AG08395 (cell line): ENCODE data around the gene JOSD2.

Experiments used
- DNase-seq: peaks from one replicate; pipeline ENCODE4 v3.0.0; 2012; ENCODE audit warnings: mixed read lengths, low spot score

Gene JOSD2, protein sequence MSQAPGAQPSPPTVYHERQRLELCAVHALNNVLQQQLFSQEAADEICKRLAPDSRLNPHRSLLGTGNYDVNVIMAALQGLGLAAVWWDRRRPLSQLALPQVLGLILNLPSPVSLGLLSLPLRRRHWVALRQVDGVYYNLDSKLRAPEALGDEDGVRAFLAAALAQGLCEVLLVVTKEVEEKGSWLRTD

DNA sequence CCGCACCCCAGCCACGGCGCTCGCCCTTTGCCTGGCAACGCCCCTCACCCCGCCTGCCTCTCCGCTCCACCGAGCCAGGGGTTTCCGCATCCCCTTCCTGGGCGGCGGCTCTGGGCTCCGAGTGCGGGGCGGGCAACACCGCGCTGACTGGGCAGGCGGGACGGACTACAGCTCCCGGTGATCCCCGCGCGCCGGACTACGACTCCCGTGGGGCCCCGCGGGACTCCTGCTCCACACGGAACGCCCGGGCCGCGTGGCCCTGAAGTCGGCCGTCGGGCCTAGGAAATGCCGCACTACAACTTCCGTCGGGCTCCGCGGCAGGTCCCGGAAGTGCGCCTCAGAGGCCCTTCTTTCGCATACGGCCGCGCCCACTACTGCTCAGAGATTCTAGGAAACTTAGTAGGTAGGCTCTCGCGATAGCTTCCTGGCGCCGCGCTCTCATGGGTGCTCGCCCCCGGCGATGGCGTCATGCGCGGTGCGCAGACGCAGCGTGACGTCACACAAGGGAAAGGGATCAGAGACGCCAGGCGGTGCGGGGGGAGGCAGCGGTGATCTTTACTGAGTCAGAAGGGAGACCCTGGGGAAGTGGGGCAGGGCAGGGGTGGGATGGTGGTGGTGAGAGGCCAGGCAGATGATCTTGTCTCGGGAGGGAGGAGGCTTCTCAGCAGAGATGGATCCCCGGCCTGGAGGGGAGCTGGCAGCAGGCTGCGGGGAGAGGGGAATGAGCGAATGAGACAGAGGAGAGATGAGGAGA lies at the start of gene JOSD2:
Gene JOSD2 (minus strand): TSS at position 123 of the 754 bp plus-strand sequence. CDS start 760 bp downstream, outside the sequence.
- DNase-seq, result peak; percentile 98

DNA sequence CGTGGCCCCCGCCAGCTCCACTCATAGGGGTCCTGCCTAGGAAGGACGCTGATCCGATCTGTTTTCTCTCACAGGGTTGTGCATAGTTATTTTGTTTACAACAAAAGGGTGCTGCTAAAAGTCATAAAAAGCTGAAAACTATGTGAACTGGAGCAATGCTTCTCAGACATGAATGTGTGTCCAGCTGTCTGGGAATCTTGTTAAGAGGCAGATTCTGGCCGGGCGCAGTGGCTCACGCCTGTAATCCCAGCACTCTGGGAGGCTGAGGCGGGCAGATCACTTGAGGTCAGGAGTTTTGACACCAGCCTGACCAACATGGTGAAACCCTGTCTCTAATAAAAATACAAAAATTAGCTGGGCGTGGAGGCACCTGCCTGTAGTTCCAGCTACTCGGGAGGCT lies 48.6 kb upstream of the JOSD2 start:
- DNase-seq, result no peak

DNA sequence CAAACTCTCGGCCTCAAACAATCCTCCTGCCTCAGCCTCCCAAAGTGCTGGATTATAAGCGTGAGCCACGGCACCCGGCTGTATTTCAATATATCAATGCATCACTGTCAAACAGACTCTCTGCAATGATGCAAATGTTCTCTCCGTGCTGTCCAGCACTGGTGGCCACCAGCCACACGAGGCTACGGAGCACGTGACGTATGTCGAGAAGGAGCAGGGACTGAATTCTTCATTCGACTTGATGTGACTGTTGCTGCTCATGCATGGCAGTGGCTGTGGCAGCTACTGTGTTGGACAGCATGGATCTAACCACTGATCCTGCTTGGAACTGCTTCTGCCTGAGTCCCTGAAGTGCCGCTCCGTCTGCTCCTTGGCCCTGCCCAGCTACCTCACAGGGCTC lies 47.5 kb upstream of the JOSD2 start:
- DNase-seq, result no peak

DNA sequence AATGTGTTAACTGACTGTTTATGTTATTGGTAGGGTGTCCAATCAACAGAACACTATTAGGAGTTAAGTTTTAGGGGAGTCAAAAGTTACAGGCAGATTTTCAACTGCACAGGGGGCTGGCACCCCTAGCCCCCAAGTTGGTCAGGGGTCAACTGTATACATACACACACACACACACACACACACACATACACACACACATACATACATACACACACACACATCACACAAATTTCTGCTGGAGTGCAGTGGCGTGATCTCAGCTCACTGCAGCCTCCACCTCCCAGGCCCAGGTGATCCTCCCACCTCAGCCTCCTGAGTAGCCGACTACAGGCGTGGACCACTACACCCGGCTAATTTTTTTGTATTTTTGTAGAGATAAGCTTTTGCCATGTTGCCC lies 47.0 kb upstream of the JOSD2 start:
- no peak for DNase-seq

DNA sequence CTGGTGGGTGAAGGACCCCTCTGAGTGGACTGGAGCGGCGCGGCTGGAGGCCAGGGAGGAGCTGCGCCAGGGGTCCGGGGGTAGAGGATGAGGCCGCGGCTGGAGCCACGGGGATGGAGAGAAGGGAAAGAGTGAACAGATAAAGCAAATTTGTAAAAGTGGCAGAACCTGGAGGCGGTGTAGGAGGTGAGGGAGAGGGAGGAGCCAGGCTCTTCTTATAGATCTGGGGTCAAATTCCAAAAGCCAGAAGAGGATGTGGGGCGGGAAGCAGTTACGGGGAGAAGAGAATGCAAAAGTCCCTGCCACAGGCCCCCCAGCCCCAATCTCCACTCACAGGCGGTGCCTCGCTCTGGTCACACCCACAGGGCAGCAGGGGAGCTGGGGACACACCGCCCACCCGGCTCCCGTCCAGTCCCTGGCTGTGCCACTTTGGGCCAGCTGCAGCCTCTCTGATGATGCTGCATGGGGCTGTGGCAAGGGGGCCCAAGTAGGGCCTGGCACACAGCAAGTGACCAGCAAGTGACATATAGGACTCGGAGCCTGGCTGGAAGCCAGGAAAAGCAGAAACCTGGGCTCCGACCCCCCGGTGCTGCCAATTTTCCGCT lies 46.1 kb upstream of the JOSD2 start:
- no peak for DNase-seq

DNA sequence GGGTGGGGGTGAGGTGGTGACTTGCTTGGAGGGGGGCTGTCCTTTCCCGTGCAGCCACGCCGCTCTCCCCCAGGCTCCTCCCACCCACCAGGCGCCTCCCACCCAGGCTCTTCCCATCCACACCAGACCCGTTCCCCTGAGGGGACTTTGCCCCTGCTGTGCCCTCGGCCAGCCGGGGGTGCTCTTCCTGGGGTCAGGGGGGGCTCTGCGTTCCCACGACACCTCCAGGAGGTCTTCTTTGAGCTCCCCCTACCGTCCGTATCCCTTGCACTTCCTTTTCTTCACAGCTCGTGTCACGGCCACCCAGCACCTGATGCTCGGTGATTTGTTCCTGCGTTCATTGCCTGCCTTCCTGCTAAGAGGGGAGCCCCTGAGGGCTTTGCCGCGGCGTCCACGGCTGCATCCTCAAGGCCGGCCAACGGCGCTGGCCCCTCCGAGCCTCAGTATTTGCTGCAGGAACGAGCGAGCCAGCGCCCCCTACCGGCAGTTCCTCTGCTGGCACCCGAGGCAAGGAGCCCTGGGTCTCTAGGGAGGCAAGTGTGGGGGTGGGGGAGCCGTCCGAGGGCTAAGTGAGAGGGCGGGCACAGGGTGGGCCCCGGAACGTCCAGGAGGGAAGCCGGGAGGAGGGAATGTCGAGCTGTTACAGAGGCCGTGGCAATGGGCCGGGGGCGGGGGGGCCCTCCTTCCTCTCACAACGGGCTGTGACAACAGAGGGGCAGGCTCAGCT lies 45.5 kb upstream of the JOSD2 start:
- peak; percentile 78 for DNase-seq

DNA sequence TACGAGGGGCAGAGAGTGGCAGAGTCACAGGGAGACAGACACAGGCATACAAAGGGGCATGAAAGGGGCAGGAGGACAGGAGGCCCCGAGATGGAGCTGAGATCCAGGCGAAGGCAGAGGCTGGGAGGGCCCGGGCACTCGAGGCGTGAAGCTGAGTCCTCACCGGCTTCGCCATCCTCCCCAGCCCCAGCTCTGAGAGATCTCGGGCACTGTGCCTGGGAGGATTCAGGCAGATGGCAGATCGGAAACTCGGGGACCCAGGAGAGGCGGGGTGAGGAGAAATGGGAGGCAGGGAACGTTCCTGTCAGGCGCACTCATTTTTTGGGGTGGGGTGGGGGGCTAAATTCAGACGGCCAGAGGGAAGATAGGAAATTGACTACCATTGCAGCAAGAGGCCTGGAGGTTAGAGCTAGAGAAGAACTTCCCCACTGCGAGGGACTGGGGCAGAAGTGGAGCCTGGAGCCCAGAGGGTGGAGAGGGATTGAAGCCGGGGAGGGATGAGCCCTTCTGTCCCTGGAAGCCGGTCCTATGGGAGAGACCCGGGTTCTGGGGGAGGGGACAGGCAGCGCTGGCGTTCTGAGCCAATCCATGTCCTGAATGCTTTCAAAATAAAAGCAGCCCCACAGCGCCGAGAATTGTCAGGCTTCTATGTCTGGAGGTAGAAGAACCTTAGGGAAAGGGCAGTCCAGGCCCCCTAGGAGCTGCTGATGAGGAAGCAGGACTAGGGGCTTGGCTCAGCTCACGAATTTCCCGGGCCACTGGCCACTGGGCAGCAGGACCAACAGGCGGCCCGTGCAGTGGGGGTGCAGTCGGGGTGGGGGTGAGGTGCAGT lies 44.7 kb upstream of the JOSD2 start:
- DNase-seq, result no peak

DNA sequence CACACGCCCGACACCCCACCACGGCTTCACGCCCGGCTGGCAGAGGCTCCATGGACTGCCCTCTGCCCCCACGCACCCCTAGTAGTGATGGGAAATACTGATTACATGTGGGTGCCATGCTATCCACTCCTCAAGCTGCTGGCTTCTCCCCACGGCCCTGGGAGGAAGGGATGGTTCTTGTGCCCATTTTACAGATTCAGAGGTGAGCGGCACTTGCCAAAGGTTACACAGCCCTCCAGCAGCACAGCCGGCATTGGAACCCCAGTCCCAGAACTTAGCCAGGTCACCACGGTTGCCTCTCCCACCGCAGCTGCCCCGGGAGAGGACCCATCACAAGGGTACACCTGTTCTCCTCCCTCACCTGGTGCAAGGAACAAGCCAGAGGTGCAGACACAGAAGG lies 44.0 kb upstream of the JOSD2 start:
- no peak for DNase-seq

DNA sequence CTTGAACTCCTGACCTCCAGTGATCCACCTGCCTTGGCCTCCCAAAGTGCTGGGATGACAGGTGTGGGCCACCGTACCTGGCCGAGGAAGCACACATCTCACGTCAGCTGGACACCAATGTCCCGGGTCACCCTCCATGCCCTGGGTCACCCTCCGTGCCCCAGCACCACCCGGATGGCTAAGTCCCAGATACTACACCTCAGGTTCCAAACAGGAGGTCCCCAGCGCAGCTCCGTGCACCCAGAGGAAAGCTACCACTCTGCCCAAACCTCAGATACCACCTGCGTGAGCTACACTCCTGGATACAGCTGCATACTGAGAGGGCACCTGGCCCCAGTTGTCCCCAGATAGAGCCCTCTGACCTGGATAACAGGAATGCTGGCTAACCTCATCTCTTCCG lies 43.2 kb upstream of the JOSD2 start:
- DNase-seq, result no peak

DNA sequence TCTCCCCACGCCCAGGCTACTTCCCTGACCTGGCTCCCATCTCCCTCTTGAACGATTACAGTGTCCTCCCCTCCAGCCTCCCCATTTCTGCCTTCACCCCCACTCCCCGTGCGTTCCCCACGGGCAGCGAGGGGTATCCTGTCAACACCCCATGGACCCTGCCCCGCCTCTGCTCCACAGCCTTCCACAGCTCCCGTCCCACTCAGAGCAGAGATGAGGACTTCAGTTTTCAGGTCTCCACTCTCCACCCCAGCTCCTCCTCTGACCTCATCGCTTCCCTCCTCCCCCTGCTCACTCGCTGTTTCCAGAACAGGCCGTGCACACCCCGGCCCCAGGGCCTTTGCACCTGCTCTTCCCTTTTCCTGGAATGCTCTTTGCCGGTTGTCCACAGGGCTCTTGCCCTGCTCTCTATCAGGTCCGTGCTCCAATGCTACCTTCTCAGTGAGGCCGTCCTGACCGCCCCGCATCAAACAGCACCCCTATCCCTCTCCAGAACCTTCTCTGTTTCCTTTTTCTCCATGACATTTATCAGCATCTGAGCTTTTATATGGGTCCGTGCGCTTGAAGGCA lies 42.2 kb upstream of the JOSD2 start:
- no peak for DNase-seq

DNA sequence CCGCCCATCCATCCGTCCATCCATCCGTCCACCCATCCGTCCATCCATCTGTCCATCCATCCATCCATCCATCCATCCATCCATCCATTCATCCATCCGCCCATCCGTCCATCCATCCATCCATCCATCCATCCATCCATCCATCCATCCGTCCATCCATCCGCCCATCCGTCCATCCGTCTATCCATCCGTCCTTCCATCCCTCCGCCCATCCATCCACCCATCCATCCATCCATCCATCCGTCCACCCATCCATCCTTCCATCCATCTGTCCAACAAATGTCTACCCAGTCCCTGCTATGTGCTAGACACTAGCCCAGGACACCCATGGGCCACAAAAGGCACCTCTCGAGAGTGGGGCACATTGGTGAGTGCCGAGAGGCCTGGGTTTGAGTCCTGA lies 41.5 kb upstream of the JOSD2 start:
- DNase-seq, result no peak

DNA sequence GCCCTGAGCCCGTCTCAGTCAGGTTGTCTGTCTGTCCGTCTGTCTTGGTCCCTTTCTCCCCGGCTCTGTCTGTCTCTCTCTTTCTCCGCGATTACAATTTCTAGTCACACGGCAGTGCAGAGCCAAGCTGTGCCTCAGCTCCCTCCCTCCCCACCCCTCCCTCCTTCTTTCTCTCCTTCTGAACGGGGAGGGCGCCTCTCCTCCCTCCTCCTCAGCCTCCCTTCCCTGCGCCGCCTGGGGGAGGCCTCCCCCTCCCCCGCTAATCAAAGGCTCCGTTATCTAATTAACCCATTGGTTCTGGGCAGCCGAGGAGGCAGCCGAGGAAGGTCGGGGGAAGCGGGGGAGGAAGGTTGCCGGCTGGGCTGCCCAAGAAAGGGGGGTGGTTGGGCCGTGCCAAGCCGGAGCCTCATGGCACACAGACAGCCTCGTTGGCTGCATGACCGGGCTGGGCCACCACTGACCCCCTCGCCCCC lies 40.8 kb upstream of the JOSD2 start:
- no peak for DNase-seq

DNA sequence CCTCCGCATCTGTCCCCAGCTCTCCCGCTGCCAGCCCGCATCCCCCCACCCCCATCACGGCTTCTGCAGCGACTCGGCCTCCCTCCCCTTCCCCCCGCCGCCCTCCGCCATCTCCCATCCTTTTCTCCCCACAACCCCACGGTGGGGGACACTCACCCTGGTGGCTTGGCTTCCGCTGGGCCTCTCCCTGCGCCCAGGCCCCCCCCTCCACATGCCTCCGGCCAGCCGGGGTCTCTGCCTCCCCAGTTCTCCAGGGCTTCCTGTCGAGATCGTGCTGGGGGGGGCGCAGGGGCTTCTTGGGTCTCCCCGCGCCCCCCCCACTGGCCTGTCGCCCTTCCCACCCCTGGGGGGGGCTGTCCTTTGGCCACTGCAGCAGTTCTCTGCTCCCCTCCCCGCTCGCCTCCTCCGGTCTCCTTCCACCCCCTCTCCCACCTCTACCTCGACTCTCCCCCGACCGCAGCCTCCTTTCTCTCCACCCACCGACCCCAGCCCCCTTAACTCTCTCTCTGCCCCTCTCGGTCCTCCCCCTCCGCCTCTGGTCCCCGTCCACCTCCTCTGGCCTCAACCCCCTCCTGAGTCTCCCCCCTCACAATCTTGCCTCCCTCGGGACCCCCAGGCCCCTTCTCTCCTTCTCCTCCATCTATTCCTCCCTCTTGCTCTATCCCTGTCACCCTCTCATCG lies 40.2 kb upstream of the JOSD2 start:
- DNase-seq, result no peak

DNA sequence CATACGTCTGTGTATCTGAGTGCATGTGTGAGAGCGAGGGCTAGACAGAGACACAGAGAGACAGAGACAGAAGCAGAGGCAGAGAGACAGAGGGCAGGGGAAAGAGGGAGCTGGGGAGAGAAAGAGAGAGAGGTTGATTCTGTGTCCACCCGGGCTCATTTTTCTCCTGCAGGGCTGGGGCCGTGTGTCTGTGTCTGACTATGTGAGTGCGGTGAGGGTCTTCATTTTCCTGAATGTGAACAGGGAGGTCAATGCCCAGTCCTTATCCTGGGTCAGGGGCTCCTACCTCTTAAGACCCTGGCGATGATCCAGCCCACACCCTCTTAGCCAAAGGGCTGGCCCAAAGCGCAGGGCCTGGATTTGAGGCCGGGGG lies 39.6 kb upstream of the JOSD2 start:
- DNase-seq, result no peak

DNA sequence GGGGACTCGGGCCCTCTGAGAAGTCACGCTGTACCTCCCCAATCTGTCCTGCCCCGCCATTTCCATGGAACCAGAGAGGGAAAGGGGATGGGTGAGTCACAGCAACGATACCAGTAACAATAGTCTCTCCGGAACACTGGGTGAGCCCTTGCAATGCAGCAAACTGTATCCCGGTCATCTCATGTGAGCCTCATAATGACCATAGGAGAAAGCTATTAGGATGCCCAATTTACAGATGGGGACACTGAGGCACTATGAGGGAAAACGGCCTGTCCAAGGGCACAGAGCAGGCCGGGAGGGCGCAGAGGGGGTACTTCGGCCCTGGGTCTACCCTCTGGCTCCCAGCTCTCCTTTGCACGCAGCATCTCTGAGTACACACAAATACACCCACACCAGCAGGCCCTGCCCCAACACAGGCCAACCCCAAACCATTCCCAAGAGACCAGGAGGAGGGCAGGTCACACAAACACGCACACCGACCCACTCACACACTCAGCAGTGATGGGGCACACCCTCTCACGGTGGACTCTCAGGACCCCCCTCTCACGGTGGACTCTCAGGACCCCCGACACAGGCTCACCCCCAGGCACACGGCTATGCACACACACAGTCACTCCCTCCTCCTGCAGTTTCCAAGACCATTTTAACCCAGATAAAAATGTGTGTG lies 39.1 kb upstream of the JOSD2 start:
- no peak for DNase-seq

DNA sequence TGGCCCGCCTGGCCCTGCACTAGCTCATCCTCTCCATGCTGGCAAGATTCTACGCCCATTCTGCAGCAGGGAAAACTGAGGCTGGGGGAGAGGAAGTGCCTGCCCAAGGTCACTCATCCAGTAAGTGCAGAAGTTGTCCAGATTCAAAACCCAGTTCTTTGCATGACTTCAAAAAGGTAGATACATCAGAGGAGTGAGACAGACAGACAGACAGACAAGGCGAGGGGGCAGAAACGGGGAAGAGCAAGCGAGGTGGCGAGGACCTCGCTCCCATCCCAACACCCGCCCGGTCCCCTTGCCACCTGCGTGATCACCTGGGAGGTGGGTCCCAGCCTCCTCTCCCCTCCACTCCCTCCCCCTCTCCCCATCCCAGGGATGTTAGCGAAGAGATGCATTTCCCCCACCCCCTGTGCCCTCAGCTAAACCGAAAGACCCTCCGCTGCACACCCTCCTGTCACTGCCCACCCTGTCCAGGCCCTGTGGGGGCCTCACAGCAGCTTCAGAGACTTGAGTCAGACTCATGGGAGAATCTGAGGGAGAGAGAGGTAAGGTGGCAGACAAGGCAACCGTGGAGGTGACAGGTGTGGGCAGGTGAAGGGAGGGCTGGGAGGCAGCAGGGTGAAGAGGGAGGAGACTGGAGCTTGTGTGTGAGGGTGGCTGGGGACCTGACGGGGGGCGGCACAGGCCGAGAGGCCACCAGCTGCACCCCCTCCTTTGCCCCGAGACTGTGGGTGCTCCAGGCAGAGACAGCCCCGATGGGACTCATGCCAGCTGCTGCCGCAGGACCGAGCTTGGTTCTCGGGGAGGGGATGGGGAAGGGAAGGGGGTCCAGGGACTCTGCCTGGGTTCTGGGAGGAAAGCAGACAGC lies 38.3 kb upstream of the JOSD2 start:
- no peak for DNase-seq

DNA sequence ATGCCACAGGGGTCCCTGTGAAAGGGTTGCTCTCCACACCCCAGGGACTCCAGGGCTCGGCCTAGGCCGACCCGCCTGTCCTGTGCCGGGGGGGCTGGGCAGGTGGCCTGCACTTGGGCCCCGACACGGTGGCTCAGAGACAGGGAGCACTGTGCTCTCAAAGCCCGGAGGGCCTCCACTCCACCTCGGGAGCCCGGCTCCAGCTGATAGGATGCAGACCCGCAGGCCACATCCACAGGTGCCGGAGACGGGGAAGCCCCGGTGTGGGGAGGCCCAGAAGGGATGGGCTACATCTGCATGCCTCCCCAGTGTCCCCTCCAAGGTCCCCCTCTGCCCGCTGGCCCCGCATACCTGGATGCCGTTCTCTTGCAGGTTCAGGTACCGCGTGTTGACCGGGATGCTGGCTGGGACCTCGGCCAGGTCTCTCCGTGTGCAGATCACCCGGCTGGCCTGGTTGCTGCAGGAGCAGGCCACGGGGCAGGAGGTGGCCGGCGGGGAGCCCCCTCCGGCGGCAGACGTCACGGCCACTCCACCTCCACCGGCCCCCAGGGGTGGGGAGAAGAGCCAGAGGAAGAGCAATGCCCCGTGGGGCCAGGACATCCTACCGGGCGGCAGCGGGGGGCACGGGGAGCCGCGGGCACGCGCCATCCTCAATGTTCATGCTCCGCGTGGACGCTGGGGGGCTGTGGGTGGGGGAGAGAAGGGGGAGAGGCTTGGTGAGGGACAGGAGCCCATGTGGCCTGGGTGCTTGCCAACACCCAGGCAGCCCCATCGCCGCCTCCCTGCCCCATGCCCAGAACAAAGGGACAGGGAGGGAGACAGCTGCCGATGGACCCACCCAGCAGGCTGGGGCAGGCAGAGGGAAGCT lies 37.4 kb upstream of the JOSD2 start:
- DNase-seq, result no peak
